ENCODE measurements around the gene DDX41.
"Not testable (repeated sequence)": the region's sequence is repeated elsewhere in the genome, so short reads cannot be mapped to it uniquely, and the experiment has no call there.

DDX41 gene

DNA sequence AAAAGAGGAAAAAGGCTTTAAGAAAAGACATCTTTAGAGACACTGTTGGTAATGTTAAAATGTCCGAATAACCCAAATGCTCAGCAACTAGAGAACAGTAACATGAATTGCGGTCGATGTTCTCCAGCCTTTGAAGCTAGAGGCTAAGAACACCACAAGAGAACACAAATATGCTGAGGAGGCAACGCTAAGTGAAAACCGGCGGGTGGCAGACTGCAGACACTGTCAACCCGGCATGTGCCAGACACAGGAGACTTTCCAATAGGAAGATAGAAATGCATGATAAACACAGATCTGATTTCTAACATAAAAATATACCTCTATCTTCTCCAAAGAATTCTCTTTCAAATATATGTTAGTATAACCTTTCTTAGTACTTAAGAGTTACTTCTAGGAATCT is 18.4 kb upstream of the DDX41 start:
- Histone ChIP-seq H3K27me3 (ENCODE audit: insufficient read depth, poor library complexity, severe bottlenecking) (no peaks in the 10 kb centered on the region), H3K4me3 (replicated peaks; ENCODE audit: insufficient read depth, low read length) (no peak overlapping the region), H3K27ac (replicated peaks) (no peak overlapping the region)
- no peak for DNase-seq (ENCODE audit: low read depth in 1 of 2, low spot score in 1 of 2)
- TF ChIP-seq SPI1 (IDR thresholded peaks at IDR 0.05; ENCODE audit: borderline replicate concordance, low read depth) (no peak), GABPA (IDR thresholded peaks at IDR 0.05; ENCODE audit: low read depth) (no peak), POLR2AphosphoS5 (IDR thresholded peaks at IDR 0.05; ENCODE audit: low read depth) (no peak)
- TF ChIP-seq, protein P1, sequence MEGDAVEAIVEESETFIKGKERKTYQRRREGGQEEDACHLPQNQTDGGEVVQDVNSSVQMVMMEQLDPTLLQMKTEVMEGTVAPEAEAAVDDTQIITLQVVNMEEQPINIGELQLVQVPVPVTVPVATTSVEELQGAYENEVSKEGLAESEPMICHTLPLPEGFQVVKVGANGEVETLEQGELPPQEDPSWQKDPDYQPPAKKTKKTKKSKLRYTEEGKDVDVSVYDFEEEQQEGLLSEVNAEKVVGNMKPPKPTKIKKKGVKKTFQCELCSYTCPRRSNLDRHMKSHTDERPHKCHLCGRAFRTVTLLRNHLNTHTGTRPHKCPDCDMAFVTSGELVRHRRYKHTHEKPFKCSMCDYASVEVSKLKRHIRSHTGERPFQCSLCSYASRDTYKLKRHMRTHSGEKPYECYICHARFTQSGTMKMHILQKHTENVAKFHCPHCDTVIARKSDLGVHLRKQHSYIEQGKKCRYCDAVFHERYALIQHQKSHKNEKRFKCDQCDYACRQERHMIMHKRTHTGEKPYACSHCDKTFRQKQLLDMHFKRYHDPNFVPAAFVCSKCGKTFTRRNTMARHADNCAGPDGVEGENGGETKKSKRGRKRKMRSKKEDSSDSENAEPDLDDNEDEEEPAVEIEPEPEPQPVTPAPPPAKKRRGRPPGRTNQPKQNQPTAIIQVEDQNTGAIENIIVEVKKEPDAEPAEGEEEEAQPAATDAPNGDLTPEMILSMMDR (IDR thresholded peaks at IDR 0.05; ENCODE audit: insufficient read depth, low read length), result no peak
- TF ChIP-seq, protein P2, sequence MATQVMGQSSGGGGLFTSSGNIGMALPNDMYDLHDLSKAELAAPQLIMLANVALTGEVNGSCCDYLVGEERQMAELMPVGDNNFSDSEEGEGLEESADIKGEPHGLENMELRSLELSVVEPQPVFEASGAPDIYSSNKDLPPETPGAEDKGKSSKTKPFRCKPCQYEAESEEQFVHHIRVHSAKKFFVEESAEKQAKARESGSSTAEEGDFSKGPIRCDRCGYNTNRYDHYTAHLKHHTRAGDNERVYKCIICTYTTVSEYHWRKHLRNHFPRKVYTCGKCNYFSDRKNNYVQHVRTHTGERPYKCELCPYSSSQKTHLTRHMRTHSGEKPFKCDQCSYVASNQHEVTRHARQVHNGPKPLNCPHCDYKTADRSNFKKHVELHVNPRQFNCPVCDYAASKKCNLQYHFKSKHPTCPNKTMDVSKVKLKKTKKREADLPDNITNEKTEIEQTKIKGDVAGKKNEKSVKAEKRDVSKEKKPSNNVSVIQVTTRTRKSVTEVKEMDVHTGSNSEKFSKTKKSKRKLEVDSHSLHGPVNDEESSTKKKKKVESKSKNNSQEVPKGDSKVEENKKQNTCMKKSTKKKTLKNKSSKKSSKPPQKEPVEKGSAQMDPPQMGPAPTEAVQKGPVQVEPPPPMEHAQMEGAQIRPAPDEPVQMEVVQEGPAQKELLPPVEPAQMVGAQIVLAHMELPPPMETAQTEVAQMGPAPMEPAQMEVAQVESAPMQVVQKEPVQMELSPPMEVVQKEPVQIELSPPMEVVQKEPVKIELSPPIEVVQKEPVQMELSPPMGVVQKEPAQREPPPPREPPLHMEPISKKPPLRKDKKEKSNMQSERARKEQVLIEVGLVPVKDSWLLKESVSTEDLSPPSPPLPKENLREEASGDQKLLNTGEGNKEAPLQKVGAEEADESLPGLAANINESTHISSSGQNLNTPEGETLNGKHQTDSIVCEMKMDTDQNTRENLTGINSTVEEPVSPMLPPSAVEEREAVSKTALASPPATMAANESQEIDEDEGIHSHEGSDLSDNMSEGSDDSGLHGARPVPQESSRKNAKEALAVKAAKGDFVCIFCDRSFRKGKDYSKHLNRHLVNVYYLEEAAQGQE (IDR thresholded peaks at IDR 0.05; ENCODE audit: insufficient replicate concordance, low read depth), result no peak

DNA sequence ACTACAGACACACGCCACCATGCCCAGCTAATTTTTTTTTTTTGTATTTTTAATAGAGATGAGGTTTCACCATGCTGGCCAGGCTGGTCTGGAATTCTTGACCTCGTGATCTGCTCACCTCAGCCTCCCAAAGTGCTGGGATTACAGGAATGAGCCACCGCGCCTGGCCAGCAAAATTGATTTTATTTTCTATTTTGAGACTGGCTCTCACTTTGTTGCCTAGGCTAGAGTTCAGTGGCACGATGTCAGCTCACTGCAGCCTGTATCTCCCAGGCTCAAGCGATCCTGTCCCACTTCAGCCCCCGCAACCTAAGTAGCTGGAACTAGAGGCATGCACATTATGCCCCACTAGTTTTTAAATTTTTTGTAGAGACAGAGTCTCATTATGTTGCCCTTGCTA is 17.7 kb upstream of the DDX41 start:
- H3K4me3 ChIP-seq (replicated peaks; ENCODE audit: insufficient read depth, low read length); H3K27ac ChIP-seq (replicated peaks); H3K27me3 ChIP-seq (ENCODE audit: insufficient read depth, poor library complexity, severe bottlenecking); DNase-seq (ENCODE audit: low read depth in 1 of 2, low spot score in 1 of 2): not testable (repeated sequence)

DNA sequence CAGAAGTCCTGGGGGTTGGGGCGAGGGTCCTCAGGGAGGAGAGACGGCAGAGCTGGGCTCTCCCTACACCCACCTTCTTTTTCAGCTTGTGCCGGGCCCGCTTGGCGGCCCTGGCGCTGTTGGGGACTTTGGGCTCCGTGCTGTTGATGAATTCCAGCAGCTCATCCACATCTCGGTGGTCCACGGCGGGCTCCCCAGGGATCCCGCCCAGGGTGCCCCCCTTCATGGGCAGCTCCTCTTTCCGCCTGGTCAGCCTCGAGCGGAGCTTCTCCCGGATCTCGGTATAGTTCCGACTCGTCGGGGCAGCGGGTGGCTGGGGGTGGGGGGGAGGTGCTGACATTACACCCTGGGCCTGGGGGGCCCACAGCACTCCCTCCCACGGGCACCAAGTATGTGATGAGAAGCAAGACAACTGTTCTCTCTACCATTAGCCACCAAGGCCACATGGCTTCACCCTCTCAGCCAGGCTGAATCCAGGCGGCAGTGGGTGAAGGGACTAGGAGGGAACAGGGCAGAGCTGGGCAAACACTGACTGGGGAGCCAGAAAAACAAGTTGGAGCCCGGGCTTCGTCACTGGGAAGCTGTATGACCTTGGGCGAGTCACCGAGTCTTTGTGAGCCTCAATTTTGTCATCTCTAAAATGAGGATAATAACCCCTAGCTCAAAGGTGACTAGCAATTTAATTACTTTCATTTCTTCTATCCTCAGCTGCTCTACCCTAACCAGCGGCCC is 14.6 kb upstream of the DDX41 start:
- no peak for DNase-seq (ENCODE audit: low read depth in 1 of 2, low spot score in 1 of 2)
- no peaks in the 10 kb centered on the region for H3K27me3 ChIP-seq (ENCODE audit: insufficient read depth, poor library complexity, severe bottlenecking)
- TF ChIP-seq POLR2AphosphoS5 (IDR thresholded peaks at IDR 0.05; ENCODE audit: low read depth) (no peak), GABPA (IDR thresholded peaks at IDR 0.05; ENCODE audit: low read depth) (no peak), SPI1 (IDR thresholded peaks at IDR 0.05; ENCODE audit: borderline replicate concordance, low read depth) (no peak)
- TF ChIP-seq, protein P2 (IDR thresholded peaks at IDR 0.05; ENCODE audit: insufficient replicate concordance, low read depth), result no peak
- TF ChIP-seq, protein P1 (IDR thresholded peaks at IDR 0.05; ENCODE audit: insufficient read depth, low read length), result no peak
- no peak overlapping the region for H3K27ac ChIP-seq (replicated peaks)
- no peak overlapping the region for H3K4me3 ChIP-seq (replicated peaks; ENCODE audit: insufficient read depth, low read length)

DNA sequence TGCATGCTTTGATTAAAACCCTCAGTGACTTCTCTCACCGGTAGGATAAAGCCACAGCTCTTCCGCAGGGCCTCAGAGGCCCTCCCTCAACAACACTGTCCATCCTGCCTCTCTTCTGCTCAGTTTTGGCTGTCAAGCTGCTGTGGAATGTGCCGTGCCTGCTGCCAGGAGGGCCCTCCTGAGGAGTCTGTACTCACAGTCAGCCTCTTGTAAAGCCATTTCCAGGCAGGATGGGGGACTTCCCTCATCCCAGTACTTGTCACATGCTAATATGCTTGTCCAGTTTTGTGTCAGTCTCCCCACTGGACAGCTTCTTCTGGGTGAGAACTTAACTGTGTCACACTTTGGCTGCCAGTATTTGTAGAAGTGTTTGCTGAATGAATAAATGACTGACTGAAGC is 13.9 kb upstream of the DDX41 start:
- no peak for DNase-seq (ENCODE audit: low read depth in 1 of 2, low spot score in 1 of 2)
- TF ChIP-seq POLR2AphosphoS5 (IDR thresholded peaks at IDR 0.05; ENCODE audit: low read depth) (no peak), GABPA (IDR thresholded peaks at IDR 0.05; ENCODE audit: low read depth) (no peak), SPI1 (IDR thresholded peaks at IDR 0.05; ENCODE audit: borderline replicate concordance, low read depth) (no peak)
- TF ChIP-seq, protein P1 (IDR thresholded peaks at IDR 0.05; ENCODE audit: insufficient read depth, low read length), result no peak
- TF ChIP-seq, protein P2 (IDR thresholded peaks at IDR 0.05; ENCODE audit: insufficient replicate concordance, low read depth), result no peak
- Histone ChIP-seq H3K27me3 (ENCODE audit: insufficient read depth, poor library complexity, severe bottlenecking) (no peaks in the 10 kb centered on the region), H3K27ac (replicated peaks) (no peak overlapping the region), H3K4me3 (replicated peaks; ENCODE audit: insufficient read depth, low read length) (no peak overlapping the region)
